HG03378 (cell line): ENCODE results near the gene IFRD1.

Experiments used
- ATAC-seq: cut with Tn5 transposase; IDR thresholded peaks from one replicate; pipeline ENCODE4 v1.9.1; 2021; ENCODE audit warnings: mild to moderate bottlenecking, moderate library complexity; ENCODE audit not compliant: unreplicated experiment

Gene IFRD1

DNA sequence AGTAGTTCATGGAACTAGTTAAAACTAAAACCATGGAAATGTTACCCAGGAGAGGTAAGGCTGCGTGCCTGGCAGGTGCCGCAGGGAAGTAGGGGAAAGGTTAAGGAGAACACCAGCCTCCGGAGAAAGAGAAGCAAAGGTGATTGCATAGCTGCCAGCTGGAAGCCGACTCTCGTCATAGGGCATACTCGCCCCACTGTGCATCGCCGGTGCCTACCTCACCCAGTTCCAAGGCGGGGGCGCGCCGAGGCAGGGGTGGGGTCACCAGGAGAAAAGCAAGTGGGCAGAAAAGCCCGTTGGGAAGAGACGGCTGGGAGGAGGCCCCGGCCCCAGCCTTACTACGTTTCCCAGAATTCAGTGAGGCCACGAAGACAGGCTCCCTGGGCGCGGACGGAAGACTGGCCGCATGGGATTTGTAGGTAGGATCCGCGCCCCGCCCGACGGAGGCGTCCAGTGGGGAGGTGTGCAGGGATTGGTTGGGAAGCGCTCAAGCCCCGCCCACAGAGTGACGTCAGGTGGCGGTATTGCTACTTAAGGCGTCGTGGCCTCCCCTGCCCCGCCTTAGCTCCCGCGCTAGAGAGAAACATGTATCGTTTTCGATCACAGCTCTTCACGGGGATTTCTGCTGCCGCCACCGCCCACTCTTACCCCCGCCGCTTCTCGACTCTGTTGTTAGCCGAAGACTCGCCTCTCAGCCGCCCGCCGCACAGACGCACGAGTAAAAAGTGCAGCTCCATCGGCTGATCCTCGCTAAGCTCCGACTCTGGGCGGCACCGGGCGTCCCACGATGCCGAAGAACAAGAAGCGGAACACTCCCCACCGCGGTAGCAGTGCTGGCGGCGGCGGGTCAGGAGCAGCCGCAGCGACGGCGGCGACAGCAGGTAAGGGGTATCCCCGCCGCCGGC, at the start of gene IFRD1:
IFRD1 (plus strand) TSS at position 559 of the 905 bp plus-strand sequence; CDS start at position 788, 229 bp downstream.
- ATAC-seq, result peak; percentile 74

GRCh38 chr7:112404321-112404720, 45.9 kb upstream of the IFRD1 start:
- ATAC-seq, result no peak

DNA sequence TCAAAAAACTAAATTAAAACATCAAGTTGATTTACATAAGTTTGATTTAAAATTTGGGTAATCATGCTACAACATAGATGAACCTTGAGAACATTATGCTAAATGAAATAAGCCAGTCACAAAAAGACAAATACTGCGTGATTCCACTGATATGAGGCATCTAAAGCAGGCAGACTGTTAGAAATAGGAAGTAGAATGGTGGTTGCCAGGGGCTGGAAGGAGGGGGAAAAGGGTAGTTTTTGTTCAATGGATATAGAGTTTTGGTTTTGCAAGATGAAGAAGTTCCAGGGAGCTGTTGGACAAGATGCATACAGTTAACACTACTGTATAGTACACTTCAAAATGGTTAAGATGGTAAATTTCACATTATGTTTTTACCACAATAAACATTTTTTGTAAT, 45.0 kb upstream of the IFRD1 start:
- no peak for ATAC-seq

- no peak for ATAC-seq
Observed at GRCh38 chr7:112407261-112407660, 43.0 kb upstream of the IFRD1 start.

- ATAC-seq, result no peak
Observed at GRCh38 chr7:112410092-112410491, 40.2 kb upstream of the IFRD1 start.

DNA sequence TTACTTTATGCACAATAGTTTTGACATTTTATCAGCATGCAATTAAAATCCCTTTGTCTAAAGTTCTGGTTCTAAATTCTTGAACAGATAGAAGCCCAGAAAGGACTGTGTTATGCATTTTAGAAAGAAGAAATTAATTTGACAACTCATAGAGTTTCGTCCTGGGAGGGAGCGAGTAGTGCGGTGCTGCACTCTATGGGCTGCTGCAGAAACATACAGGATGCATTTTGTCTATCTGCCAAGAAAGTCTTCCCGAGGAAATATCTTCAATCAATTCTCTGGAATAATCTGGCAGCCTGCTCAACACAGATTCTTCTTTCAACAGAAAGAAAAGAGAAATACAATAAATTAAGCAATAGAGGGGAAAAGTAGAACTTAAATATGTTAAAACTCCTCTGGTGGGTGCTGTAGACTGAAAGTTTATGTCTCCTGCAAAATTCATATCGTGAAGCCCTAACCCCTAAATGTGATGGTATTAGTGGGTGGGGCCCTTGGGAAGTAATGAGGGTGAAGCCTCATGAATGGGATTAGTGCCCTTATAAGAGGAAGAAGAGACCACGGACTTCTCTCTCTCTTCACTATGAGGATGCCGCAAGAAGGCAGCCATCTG, 39.0 kb upstream of the IFRD1 start:
- ATAC-seq, result no peak

- ATAC-seq, result no peak
Observed at GRCh38 chr7:112414855-112415490, 35.3 kb upstream of the IFRD1 start.

DNA sequence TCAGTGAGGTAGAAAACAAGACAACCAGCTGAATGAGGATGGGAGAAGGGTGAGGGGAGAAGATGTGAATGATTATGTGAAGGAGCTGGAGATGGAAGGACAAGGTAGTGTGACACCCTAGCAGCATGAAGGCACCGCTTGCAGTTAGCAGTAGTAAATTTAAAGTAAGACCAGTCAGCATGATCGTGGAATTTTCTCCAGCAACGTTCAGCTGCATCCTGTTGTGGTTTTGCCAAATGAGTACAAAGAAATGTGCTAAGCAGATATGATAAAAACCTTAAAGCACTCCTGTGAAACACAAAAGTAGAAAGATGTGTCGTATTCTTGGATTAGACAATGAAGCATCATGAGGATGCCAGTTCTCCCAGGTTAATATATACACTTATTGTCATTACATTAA, 34.1 kb upstream of the IFRD1 start:
- ATAC-seq, result no peak

GRCh38 chr7:112419543-112420130, 30.6 kb upstream of the IFRD1 start:
- no peak for ATAC-seq

GRCh38 chr7:112420236-112420861, 29.9 kb upstream of the IFRD1 start:
- no peak for ATAC-seq

DNA sequence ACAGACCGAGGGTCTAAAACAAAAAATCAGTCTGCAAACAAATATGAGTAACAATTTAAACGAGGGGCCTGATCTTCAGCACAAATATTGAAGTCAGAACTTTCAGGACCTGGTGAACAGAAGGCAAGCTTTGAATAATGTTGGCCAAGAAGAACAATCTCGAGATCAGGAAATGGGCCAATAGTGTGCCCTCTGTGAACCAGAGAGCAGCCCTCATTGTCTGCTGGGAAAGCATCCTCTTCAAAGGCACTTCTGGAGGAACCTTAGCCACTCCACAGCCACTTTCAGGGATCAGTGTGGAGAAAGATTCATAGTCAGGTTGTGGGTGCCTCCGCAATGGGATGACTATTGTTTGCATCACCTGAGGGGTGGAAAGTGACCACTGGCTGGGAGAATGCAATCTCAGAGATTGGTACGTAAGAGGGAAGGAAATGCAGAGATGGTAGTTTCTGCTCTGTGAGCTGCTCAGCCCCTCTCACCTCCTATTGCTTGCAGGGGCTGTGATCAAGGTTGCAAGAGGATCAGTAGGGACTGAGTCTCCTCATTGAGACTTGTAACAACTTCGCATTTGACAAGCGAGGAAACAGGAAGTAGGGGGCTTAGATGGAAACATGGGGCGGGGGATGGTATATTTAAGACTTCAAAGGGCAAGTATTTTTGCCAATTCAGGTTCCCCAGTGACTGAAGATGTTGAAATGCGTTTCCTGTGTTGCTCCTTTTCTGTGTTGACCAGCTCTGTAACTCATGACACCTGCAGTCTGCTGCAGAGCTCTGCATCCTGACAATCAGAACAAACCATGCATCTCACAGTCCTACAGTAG, 28.4 kb upstream of the IFRD1 start:
- peak; percentile 42 for ATAC-seq

DNA sequence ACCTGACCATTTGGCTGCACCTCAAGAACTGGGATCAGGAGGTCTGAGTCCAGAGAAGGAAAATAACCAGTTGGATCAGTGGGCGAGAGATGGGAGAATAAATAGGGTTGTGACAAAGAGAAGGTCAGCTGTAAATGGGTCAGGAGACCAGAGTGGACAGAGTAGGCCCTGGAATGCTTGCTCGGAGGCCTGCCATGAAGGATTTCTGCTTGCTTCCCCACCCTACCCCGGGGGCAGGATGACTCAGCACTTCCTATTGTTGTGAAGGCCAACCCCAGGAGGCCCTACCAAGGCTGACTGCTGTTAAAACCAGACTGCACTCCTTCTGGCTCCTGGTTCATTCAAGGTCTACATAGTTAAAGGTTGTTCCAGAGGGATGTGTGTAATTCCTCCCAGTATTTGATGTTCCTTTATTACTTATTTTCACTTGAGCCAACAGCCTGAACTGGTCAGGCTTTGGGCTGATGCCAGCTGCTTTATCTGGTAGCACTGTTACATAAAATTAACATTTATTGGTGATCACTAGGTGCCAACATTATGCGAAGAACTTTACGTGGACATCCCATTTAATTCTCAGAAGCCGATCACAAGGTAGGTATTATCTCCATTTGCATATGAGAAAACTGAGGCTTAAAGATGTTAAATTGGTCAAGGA, 27.3 kb upstream of the IFRD1 start:
- ATAC-seq, result peak; percentile 70

GRCh38 chr7:112423987-112424386, 26.3 kb upstream of the IFRD1 start:
- ATAC-seq, result no peak

- no peak for ATAC-seq
Observed at GRCh38 chr7:112427984-112428383, 22.3 kb upstream of the IFRD1 start.

GRCh38 chr7:112428715-112429114, 21.5 kb upstream of the IFRD1 start:
- ATAC-seq, result no peak

GRCh38 chr7:112430649-112431048, 19.6 kb upstream of the IFRD1 start:
- no peak for ATAC-seq

GRCh38 chr7:112431803-112432202, 18.5 kb upstream of the IFRD1 start:
- no peak for ATAC-seq

- ATAC-seq, result no peak
Observed at GRCh38 chr7:112433289-112433688, 17.0 kb upstream of the IFRD1 start.

GRCh38 chr7:112437072-112437471, 13.2 kb upstream of the IFRD1 start:
- ATAC-seq, result no peak

GRCh38 chr7:112439476-112439875, 10.8 kb upstream of the IFRD1 start:
- no peak for ATAC-seq
